Breast epithelium (tissue), 4 donors: ENCODE results near the gene PRKG1. TPM values are rescaled to one million over a fixed set of nuclear protein-coding genes. Genes with fewer than 3 reads are reported as not detected.

Experiments used
- DNase-seq, 2 donors: peaks; one replicate each; pipeline ENCODE4 v3.0.0-alpha.2; 2019; ENCODE audit warnings: low spot score in 2 of 2
- H3K27ac ChIP-seq, 2 donors: fragments of 200-600 bp; sonication (generic) in 1 of 2; one replicate each; pipeline ENCODE4 v1.5.1; 2016 to 2019; ENCODE audit warnings: mild to moderate bottlenecking in 1 of 2
- H3K27me3 ChIP-seq, 2 donors: fragments of 200-600 bp; sonication (generic) in 1 of 2; one replicate each; pipeline versions ENCODE4 v1.5.1 to v1.6.0; 2017 to 2019; ENCODE audit warnings: control low read depth in 1 of 2, mild to moderate bottlenecking in 1 of 2
- H3K36me3 ChIP-seq: fragments of 200-600 bp; one replicate; pipeline ENCODE4 v1.5.1; 2019
- H3K4me1 ChIP-seq, 2 donors: fragments of 200-600 bp; sonication (generic); one replicate each; pipeline ENCODE4 v1.5.1; 2016 to 2019; ENCODE audit warnings: control low read depth in 1 of 2
- H3K4me3 ChIP-seq, 3 donors: fragments of 200-600 bp; sonication (generic); 1 replicate in 2 of 3; 2 replicates in 1 of 3; pipeline ENCODE4 v1.5.1; 2016 to 2019; ENCODE audit warnings: mild to moderate bottlenecking in 3 of 3, moderate library complexity in 2 of 3
- H3K9me3 ChIP-seq, 2 donors: fragments of 200-600 bp; sonication (generic) in 1 of 2; one replicate each; pipeline ENCODE4 v1.5.1; 2016 to 2019; ENCODE audit warnings: control low read depth in 1 of 2
- POLR2A ChIP-seq: fragments of 450-650 bp; IDR thresholded peaks from one replicate; pipeline ENCODE4 v1.6.1; 2016; ENCODE audit warnings: antibody characterized with exemption, mild to moderate bottlenecking, moderate library complexity
- POLR2AphosphoS5 ChIP-seq, 3 donors: sonication (generic); formaldehyde crosslinking; IDR thresholded peaks; one replicate each; pipeline ENCODE4 v1.6.1; 2017; ENCODE audit warnings: antibody characterized with exemption in 3 of 3
- intact Hi-C: fragments of 100-400 bp; cut with DNase I; formaldehyde crosslinking; loops from one replicate; pipeline ENCODE4 v1.15.1; 2023; ENCODE audit warnings: low total_unique reads
- total RNA-seq, 3 donors: library from RNA; depleted of rRNA; stranded (reverse); fragments of >200 nt; gene quantifications; one replicate each; pipeline ENCODE4 v1.1.0, GENCODE V29; 2016
- TF ChIP-seq, protein P1 (sequence below), 3 donors: fragments of 450-650 bp; IDR thresholded peaks; one replicate each; pipeline ENCODE4 v1.5.1; 2016 to 2017; ENCODE audit warnings: antibody characterized with exemption in 3 of 3, mild to moderate bottlenecking in 3 of 3, moderate library complexity in 3 of 3

Gene PRKG1
- total RNA-seq, 3 donors from 2014 or later, result 10.9 to 36.9 (median 19.7) TPM

DNA sequence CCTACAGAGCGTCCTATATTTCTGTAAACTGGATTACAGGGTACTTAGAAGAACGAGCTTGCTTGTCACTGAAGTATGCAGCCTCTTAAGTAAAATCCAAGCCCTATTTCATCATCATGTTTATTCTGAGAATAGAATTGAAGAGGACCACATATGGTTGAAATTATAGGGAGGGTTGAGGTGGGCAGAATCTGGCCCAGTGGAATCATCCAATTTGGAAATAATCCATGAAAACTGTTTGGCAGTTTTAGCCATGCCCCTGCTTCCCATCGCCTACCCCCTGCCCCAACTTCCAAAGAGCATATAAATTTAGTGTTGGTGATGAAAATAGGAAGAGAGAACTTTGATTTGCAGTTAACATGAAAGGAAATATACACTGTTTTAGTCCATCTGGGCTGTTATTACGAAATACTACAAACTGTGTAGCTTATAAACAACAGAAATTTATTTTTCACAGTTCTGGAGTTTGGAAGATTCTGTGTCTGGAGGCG is 150.4 kb downstream of the PRKG1 start:
- Histone ChIP-seq H3K4me3 (peak overlapping the region in 1 of 3 donors; percentile 30), H3K36me3 (no peaks in the 10 kb centered on the region), H3K27me3 (no peaks in the 10 kb centered on the region), H3K9me3 (no peaks in the 10 kb centered on the region), H3K4me1 (no peaks in the 10 kb centered on the region), H3K27ac (peak overlapping the region in 1 of 2 donors; percentile 45)
- intact Hi-C loops, result loop anchor here (5.0 to 10.0 kb wide), 3 partner anchors 280 to 900 kb away; no protein-coding TSS in a partner anchor
- TF ChIP-seq, protein P1, sequence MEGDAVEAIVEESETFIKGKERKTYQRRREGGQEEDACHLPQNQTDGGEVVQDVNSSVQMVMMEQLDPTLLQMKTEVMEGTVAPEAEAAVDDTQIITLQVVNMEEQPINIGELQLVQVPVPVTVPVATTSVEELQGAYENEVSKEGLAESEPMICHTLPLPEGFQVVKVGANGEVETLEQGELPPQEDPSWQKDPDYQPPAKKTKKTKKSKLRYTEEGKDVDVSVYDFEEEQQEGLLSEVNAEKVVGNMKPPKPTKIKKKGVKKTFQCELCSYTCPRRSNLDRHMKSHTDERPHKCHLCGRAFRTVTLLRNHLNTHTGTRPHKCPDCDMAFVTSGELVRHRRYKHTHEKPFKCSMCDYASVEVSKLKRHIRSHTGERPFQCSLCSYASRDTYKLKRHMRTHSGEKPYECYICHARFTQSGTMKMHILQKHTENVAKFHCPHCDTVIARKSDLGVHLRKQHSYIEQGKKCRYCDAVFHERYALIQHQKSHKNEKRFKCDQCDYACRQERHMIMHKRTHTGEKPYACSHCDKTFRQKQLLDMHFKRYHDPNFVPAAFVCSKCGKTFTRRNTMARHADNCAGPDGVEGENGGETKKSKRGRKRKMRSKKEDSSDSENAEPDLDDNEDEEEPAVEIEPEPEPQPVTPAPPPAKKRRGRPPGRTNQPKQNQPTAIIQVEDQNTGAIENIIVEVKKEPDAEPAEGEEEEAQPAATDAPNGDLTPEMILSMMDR (IDR thresholded peaks at IDR 0.05), result no peak
- TF ChIP-seq POLR2A, result no peak
- TF ChIP-seq POLR2AphosphoS5 (IDR thresholded peaks at IDR 0.05), result no peak
- DNase-seq, result no peak

DNA sequence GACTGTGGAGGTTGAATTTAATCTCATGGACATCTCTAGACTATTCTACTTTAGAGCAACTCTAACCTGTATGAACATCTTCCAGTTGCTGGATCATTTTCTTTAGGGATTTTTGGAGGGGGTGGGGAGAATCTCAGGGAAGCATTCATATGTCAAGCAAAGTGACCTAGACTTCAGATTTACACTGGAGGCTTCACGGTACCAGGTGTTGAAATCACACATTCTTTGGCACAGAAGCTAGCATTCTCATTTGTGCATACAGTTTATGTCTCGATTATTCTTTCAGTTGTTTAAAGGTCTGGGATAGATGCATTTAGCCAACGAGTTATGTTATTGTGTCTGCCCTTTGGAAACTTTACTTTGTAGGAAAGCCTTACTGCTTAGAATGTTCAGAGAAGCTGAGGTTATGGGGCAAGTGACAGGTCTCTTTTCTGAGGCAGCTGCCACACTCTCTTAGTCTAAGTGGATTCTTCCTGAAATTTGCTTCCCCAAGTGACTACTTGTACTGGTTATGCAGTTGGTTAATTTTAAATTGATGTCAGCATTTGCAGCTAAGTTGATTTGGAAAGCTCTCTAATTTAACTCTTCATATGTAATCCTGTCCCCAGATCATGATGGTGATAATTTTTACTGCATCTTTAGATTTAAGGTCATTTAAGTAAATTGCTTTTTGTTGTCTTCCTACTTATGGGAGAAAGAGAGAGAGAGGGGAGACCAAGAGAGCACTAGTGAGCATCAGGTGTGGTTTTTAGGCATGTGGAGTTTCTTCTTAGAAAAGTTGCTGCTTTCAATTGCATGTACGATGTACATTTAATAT is 153.8 kb downstream of the PRKG1 start:
- no peak for DNase-seq
- intact Hi-C loops, result loop anchor here (5.0 to 10.0 kb wide), 3 partner anchors 277 to 903 kb away; no protein-coding TSS in a partner anchor
- no peaks in the 10 kb centered on the region for H3K4me1 ChIP-seq
- no peak overlapping the region for H3K4me3 ChIP-seq
- no peaks in the 10 kb centered on the region for H3K27me3 ChIP-seq
- no peaks in the 10 kb centered on the region for H3K36me3 ChIP-seq
- no peaks in the 10 kb centered on the region for H3K9me3 ChIP-seq
- TF ChIP-seq, protein P1 (IDR thresholded peaks at IDR 0.05), result no peak
- TF ChIP-seq POLR2A (no peak), POLR2AphosphoS5 (IDR thresholded peaks at IDR 0.05) (no peak)
- peak overlapping the region in 1 of 2 donors; percentile 43 for H3K27ac ChIP-seq

DNA sequence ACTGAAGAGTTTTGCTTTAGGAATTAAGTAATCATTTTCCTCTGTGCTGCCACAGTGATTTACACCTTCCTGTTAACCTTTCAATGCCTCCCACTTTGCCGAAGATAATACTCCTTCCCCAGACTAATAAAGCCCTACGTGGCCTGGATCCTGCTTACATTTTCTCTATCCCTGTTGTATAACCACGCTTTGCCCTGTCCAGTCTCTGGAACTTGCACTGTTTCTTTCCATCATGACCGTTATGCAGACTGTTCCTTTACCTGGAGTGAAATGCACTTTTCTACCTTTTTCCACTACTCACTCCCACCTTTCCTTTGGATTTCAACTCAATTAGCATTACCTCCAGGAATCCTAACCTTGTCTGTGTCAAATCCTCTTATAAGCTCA is 154.4 kb downstream of the PRKG1 start:
- Histone ChIP-seq H3K36me3 (no peaks in the 10 kb centered on the region), H3K27ac (no peak overlapping the region), H3K4me3 (no peak overlapping the region), H3K27me3 (no peaks in the 10 kb centered on the region), H3K4me1 (no peaks in the 10 kb centered on the region), H3K9me3 (no peaks in the 10 kb centered on the region)
- TF ChIP-seq POLR2AphosphoS5 (IDR thresholded peaks at IDR 0.05), result no peak
- TF ChIP-seq POLR2A, result no peak
- TF ChIP-seq, protein P1 (IDR thresholded peaks at IDR 0.05), result no peak
- intact Hi-C loops, result loop anchor here (5.0 to 10.0 kb wide), 3 partner anchors 276 to 904 kb away; no protein-coding TSS in a partner anchor
- DNase-seq, result no peak

DNA sequence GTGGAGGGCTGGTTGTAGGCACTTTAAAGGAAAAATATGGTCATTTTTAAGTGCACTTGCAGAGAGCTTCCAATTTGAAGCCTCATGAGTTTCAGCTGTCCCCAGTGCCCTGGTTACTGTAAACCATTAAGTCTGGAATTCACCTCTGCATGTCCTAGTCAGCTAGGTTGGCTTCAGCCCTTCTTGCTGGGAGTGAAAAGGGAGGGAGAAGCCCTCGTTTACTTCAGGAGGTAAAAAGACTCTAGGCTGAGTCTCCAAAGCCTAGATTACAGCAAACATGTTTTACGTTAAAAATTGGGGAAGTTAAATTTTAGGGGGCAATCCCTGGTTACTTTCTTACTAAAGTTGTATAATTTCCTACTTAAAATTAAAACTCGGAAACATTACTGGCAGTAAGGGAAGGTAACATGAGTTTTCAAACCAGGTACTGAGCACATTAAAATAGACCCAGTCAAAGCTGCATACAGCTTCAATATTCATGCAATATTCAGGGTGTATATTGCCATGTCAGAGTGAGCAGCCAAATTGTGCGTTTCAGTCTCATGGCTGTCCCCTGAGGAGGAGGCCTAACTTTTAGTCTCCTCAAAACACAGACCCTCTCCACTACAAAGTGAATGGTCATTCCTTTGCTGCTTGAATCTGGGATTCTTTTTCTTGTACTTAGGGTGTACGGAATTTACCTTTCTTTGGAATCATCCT is 156.7 kb downstream of the PRKG1 start:
- intact Hi-C loops, result no loop called here
- Histone ChIP-seq H3K27ac (no peak overlapping the region), H3K9me3 (no peaks in the 10 kb centered on the region), H3K4me3 (no peak overlapping the region), H3K27me3 (no peaks in the 10 kb centered on the region), H3K4me1 (no peaks in the 10 kb centered on the region), H3K36me3 (no peaks in the 10 kb centered on the region)
- no peak for TF ChIP-seq POLR2AphosphoS5 (IDR thresholded peaks at IDR 0.05)
- TF ChIP-seq, protein P1 (IDR thresholded peaks at IDR 0.05), result no peak
- TF ChIP-seq POLR2A, result no peak
- DNase-seq, result no peak

DNA sequence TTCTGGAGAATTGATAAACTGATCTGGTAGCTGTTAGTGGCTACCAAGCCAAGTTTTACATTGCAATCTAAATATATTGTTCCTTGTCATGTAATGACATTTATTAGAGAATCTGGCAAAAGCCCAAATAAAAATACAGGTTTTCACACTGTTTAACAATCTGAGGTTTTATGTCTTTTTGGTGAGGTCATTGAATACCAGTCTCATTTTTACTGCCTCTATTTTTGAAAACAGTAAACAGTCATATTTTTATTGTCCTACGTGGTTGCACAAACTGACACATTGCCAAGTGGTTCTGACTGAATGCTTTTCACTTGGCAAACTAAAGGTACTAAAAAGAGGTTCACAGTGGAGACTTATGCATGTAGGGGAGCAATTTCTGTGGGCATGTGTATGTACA is 157.5 kb downstream of the PRKG1 start:
- no peaks in the 10 kb centered on the region for H3K9me3 ChIP-seq
- H3K4me1 ChIP-seq, result no peaks in the 10 kb centered on the region
- TF ChIP-seq, protein P1 (IDR thresholded peaks at IDR 0.05), result no peak
- TF ChIP-seq POLR2AphosphoS5 (IDR thresholded peaks at IDR 0.05) (no peak), POLR2A (no peak)
- no peak overlapping the region for H3K27ac ChIP-seq
- H3K36me3 ChIP-seq, result no peaks in the 10 kb centered on the region
- intact Hi-C loops, result no loop called here
- no peaks in the 10 kb centered on the region for H3K27me3 ChIP-seq
- no peak overlapping the region for H3K4me3 ChIP-seq
- no peak for DNase-seq
